ENCODE data around the gene NUDT15.
A peak's percentile ranks its signal among the peaks of the same experiment; 100 is the strongest.
"Not testable (repeated sequence)": the region's sequence is repeated elsewhere in the genome, so short reads cannot be mapped to it uniquely, and the experiment has no call there.

The NUDT15 gene

GRCh38 chr13:48037346-48038173, at the start of gene NUDT15:
TSS of gene NUDT15 (plus strand) at chr13:48037726. CDS start at chr13:48037747, 21 bp downstream.
- peak; percentile 82 to 87 for DNase-seq (ENCODE audit: low read depth in 2 of 2)

GRCh38 chr13:47990427-47990826, 47.1 kb upstream of the NUDT15 start:
- no peak for DNase-seq (ENCODE audit: low read depth in 2 of 2)

- no peak for DNase-seq (ENCODE audit: low read depth in 2 of 2)
These were observed 46.5 kb upstream of the NUDT15 start for GRCh38 chr13:47990920-47991466.

- no peak for DNase-seq (ENCODE audit: low read depth in 2 of 2)
These were observed 45.7 kb upstream of the NUDT15 start for GRCh38 chr13:47991859-47992258.

- DNase-seq (ENCODE audit: low read depth in 2 of 2) = no peak
These were observed 40.1 kb upstream of the NUDT15 start for GRCh38 chr13:47997384-47997783.

DNA sequence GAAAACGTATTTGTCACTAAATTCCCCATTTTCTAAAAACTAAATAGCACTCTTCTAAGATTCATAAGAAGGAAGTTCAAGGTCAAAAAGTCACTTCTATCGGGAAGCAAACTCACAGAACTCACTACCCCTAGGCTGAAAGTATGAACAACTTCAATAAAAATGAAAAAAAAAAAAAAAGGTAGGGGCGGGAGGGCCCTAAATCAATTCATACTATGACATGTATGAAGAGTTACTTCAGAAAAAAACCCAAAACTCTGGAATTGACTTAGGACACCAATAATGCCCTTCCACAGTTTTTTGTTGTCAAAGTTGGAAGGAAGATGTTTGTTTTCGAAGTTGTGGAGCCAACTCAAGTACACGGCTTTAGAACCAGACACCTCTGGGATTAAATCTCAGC, 37.6 kb upstream of the NUDT15 start:
- no peak for DNase-seq (ENCODE audit: low read depth in 2 of 2)

- DNase-seq (ENCODE audit: low read depth in 2 of 2) = no peak
These were observed 36.9 kb upstream of the NUDT15 start for GRCh38 chr13:48000559-48001113.

DNA sequence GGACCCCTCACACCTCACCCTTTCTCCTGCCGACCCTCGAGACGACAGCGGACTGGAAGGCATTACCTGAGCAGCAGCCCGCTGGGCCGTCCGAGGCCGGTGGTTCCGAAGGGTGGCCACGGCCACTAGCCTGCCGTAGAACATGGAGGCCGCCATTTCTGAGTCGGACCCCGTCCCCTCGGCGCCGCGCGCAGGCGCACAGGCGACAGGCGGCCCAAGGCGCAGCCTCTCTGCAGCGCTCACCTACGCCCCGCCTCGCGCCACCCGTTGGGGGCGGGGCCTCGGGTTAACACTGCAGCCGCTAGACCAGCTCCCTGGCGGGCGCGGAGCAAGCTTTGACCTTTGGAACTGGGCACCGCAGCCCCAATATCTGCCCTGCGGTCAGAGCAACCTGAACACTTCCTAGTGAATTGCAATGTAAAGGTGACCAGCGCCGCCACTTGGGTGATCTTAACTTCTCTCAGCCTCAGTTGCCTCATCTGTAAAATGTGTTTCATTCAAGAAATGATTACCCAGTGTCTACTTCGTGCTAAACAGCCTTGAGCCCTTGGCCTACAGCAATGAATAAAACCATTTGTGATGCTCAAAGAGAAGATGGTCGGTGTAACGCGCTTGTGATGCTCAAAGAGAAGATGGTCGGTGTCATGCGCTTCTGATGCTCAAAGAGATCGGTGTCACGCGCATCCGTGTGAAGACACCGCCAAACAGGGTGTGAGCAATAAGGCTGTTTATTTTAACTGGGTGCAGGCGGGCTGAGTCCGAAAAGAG, 36.2 kb upstream of the NUDT15 start, which contains the start of gene SUCLA2:
Gene SUCLA2, minus strand, starts transcription at position 160 of the 768 bp plus-strand sequence. Its CDS starts 4 bp downstream, at position 156.
- DNase-seq (ENCODE audit: low read depth in 2 of 2) = peak; percentile 77 to 86

- DNase-seq (ENCODE audit: low read depth in 2 of 2) = not testable (repeated sequence)
These were observed 35.5 kb upstream of the NUDT15 start for GRCh38 chr13:48001999-48002398.

DNA sequence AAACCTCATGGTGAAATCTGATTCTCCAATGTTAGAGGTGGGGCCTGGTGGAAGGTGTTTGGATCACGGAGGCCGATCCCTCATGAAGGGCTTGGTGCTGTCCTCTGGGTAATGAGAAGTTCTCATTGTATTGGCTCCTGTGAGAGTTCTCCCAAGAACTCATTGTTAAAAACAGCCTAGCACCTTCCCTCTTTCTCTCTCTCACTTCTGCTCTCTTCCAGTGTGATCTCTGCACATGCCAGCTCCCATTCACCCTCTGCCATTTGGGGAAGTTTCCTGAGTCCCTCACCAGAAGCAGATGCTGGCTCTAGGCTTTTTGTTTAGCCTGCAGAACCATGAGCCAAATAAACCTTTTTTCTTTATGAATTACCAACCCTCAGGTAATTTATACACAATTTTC, 33.3 kb upstream of the NUDT15 start:
- DNase-seq (ENCODE audit: low read depth in 2 of 2) = no peak

- DNase-seq (ENCODE audit: low read depth in 2 of 2) = no peak
These were observed 31.1 kb upstream of the NUDT15 start for GRCh38 chr13:48006396-48006795.

DNA sequence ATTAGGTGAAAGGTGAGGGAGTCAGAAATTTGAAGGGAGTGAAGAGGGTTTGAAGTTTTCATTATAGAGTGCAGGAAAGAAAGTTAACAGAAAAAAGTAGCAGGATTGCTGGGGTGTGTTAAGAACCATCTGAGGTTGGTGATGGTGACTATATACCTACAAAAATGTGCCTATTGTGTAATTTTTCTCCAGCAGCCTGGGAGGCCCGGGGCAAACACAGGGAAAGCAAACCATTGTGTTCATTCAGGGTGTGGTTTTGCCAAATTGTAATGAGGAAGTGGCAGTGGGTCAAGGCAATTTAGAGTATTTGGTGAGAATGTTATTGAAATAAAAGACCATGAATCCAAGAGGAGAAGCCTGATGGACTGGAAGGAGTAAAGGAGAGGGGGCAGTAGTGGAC, 28.2 kb upstream of the NUDT15 start:
- no peak for DNase-seq (ENCODE audit: low read depth in 2 of 2)

DNA sequence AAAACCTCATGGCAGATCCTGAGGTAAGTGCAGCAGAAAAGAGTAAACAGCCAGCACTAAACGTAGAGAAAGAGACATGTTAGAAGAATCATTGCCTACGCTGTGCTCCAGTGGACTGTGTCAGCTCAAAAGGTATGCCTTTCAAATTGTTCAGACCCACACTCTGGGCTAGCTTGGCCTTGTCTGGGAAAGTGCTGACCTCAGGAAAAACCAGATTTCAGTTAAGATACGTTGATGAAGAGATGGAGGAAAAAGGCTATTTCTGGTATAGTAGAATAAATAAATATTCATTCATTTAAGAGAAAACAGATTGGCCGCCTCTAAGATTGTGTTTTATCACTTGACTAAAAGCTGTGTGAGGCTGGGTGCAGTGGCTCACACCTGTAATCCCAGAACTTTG, 26.8 kb upstream of the NUDT15 start:
- no peak for DNase-seq (ENCODE audit: low read depth in 2 of 2)

DNA sequence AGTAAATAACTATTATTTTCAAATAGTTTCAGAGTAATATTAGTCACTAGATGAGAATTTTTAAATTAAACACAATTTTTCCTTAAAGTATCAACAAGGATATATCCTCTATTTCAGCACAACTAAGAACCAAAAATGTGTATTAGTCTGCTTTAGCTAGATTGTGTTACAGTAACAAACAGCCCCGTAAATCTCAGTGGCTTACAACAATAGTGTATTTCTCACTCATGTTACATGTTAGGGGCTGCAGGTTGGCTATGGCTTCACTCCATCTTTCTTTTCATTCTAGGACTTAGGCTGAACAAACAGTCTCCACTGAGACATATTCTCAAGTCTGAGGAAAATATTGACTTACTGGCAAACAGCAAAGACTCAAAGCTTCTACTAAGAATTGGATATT, 24.9 kb upstream of the NUDT15 start:
- no peak for DNase-seq (ENCODE audit: low read depth in 2 of 2)

- DNase-seq (ENCODE audit: low read depth in 2 of 2) = no peak
These were observed 23.2 kb upstream of the NUDT15 start for GRCh38 chr13:48014359-48014758.

- no peak for DNase-seq (ENCODE audit: low read depth in 2 of 2)
These were observed 18.9 kb upstream of the NUDT15 start for GRCh38 chr13:48018637-48019036.

GRCh38 chr13:48019796-48020195, 17.7 kb upstream of the NUDT15 start:
- no peak for DNase-seq (ENCODE audit: low read depth in 2 of 2)

GRCh38 chr13:48028066-48028465, 9.5 kb upstream of the NUDT15 start:
- no peak for DNase-seq (ENCODE audit: low read depth in 2 of 2)

DNA sequence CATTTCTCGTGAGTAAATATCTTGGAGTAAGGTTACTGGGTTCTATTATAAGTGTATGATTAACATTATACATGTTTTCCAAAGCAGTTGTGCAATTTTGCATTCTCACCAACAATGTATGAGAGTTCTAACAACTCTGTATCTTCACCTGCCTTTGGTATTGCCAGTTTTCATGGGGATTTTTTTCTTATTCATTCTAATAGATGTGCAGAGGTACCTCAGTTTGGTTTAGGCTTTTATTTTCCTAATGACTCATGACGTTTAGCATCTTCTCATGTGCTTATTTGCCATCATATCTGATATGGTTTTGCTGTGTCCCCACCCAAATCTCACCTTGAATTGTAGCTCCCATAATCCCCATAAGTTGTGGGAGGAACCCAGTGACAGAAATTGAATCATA, 7.7 kb upstream of the NUDT15 start:
- no peak for DNase-seq (ENCODE audit: low read depth in 2 of 2)

DNA sequence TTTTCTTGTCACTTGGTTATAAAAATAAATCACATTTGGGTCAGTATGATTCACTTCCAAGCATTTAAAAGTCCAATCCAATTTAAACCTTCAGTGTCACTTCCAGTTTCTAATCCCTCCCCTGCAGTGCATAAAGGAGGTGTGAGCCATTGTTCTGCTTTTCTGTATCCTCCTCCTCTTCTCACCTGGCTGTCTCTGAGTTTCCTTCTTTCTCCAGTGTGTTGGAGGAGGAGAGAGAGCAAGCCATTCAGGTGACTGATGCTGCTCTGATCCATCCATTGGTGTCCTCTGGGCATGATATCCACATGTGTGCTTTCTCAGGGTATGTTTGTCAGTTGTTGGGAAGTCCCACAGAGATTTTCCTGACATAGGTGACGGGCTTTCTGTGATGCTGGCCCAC, 1.2 kb downstream of the NUDT15 start:
- DNase-seq (ENCODE audit: low read depth in 2 of 2) = no peak

- DNase-seq (ENCODE audit: low read depth in 2 of 2) = no peak
These were observed 2.5 kb downstream of the NUDT15 start for GRCh38 chr13:48040049-48040448.

GRCh38 chr13:48040896-48041295, 3.4 kb downstream of the NUDT15 start:
- no peak for DNase-seq (ENCODE audit: low read depth in 2 of 2)
